Measurements from ENCODE around the gene HIVEP3.
A peak's percentile ranks its signal among the peaks of the same experiment; 100 is the strongest.

The HIVEP3 gene

GRCh38 chr1:41520951-41521752 lies 397.6 kb downstream of the HIVEP3 start:
- DNase-seq (ENCODE audit: low spot score), result no peak
- no peak for TF ChIP-seq CTCF (IDR thresholded peaks at IDR 0.05)
- Histone ChIP-seq H3K4me3 (no peak overlapping the region), H3K27ac (no peak overlapping the region)

- no peak overlapping the region for H3K4me3 ChIP-seq
- no peak for TF ChIP-seq CTCF (IDR thresholded peaks at IDR 0.05)
- no peak for DNase-seq (ENCODE audit: low spot score)
- H3K27ac ChIP-seq, result no peak overlapping the region
Measured at GRCh38 chr1:41519667-41520066, 399.1 kb downstream of the HIVEP3 start.

GRCh38 chr1:41518471-41518870 lies 400.3 kb downstream of the HIVEP3 start:
- TF ChIP-seq CTCF (IDR thresholded peaks at IDR 0.05), result no peak
- Histone ChIP-seq H3K27ac (no peak overlapping the region), H3K4me3 (no peak overlapping the region)
- DNase-seq (ENCODE audit: low spot score), result no peak

- TF ChIP-seq CTCF (IDR thresholded peaks at IDR 0.05), result no peak
- Histone ChIP-seq H3K27ac (no peak overlapping the region), H3K4me3 (peak overlapping the region; percentile 67)
- no peak for DNase-seq (ENCODE audit: low spot score)
Measured at GRCh38 chr1:41517062-41517438, 401.7 kb downstream of the HIVEP3 start.

- Histone ChIP-seq H3K27ac (peak overlapping the region; percentile 4 to 26), H3K4me3 (peak overlapping the region; percentile 67)
- peak; percentile 90 for DNase-seq (ENCODE audit: low spot score)
- peak; percentile 91 for TF ChIP-seq CTCF (IDR thresholded peaks at IDR 0.05)
Measured at GRCh38 chr1:41516168-41517061, 402.3 kb downstream of the HIVEP3 start.

GRCh38 chr1:41515778-41516167 lies 402.9 kb downstream of the HIVEP3 start:
- Histone ChIP-seq H3K27ac (peak overlapping the region in 1 of 2 donors; percentile 12), H3K4me3 (peak overlapping the region; percentile 67)
- TF ChIP-seq CTCF (IDR thresholded peaks at IDR 0.05), result no peak
- DNase-seq (ENCODE audit: low spot score), result no peak

Data from coronary artery (tissue), 2 donors.